HG03432 (cell line): ENCODE data around the gene SPTSSB.

Experiments used
- ATAC-seq: cut with Tn5 transposase; IDR thresholded peaks from one replicate; pipeline ENCODE4 v1.9.1; 2021; ENCODE audit warnings: mild to moderate bottlenecking, moderate library complexity; ENCODE audit not compliant: unreplicated experiment

The SPTSSB gene, protein sequence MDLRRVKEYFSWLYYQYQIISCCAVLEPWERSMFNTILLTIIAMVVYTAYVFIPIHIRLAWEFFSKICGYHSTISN

DNA sequence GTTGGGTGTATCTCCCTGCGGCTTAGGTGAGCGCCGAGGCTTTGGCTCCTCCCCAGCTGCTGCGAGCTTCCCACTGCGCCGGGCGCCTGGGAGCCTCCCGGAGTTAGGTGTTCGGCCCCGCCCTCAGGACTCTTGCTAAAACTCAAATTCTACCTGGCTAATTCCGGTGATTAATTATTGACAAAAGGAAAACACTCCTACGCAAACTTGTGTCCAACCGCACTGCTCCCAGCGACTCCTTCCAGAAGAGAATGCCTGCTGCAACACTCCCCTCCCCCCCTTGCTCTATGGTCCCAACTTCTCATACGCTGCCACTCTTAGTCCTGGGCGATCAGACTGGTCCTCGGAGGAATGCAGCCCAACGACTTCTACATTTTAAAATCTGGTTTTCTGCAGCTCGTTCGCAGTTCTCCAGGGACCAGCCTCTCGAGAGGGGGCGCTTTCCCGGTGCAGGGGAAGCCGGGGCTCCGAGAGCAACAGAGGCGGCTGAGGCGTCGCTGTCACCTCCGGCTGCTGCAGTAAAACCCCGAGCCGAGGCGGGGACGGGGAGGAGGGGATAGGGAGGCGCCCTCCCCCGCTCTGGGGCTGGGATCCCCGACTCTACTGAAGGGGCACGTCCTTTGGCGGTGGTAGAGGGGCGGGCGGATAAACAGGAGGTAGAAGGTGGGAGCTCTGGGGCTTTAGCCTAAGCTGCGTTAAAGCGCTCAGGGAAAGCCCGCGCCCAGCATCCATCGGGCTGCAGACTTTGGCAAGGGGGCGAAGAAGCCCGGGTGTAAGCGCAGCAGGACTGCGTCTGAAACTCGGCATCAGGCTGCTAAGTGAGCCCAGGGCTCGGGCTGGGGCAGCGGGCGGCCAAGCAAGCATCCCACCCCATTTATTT lies at the start of gene SPTSSB:
Gene SPTSSB (minus strand): TSS at position 77 of the 880 bp plus-strand sequence. CDS start 25,194 bp downstream, outside the sequence.
- peak; percentile 70 for ATAC-seq

DNA sequence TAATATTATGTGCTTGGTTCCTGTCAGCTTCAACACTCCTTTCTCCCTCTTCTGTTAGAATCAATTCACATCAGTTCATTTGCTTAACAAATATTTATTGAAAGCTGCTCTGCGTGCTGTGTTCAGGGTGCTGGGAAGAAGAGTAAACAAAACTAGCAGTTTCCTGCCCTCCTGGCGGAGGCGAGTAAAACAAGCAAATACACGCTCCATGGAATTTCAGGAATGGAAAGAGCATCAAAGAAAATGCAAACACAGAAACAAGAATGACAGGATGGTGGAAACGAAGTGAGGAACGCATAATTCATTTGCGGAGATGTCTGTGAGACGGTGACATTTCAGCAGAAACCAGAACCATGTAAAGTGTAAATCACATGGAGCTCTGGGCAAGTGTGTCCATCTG lies 49.4 kb upstream of the SPTSSB start:
- no peak for ATAC-seq

DNA sequence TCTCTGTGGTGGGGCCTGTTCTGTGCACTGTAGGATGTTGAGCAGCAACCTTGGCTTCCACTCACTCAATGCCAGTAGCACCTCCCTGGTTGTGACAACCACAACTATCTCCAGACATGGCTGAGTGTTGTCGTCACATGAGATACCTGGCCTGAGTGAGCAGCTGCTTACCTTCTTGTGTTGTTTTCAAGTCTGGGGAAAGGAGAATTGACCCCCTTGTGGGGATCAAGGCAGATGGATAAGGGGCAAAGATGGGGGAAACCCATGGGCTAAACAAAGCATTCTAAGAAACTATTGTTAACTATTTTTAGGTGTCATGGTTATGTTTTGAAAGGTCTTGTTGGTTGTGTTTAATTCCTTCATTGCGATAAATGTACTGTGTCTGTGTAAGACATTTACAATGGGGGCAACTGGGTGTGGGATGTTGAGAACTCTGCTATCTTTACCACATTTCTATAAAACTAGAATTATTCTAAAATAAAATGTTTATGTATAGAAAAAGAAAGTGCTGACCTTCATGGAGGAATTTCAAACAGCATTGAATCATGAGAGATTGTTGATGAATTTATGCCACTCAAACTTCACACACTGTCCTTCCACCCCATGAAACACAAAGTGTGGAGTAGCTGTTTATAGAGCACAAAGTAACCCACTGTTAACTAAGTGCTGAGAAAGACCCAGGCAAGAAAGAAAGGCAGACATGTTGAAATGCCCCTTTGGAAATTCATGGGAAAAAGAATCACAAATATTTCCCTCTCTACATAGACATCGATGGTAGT lies 48.4 kb upstream of the SPTSSB start:
- ATAC-seq = no peak

DNA sequence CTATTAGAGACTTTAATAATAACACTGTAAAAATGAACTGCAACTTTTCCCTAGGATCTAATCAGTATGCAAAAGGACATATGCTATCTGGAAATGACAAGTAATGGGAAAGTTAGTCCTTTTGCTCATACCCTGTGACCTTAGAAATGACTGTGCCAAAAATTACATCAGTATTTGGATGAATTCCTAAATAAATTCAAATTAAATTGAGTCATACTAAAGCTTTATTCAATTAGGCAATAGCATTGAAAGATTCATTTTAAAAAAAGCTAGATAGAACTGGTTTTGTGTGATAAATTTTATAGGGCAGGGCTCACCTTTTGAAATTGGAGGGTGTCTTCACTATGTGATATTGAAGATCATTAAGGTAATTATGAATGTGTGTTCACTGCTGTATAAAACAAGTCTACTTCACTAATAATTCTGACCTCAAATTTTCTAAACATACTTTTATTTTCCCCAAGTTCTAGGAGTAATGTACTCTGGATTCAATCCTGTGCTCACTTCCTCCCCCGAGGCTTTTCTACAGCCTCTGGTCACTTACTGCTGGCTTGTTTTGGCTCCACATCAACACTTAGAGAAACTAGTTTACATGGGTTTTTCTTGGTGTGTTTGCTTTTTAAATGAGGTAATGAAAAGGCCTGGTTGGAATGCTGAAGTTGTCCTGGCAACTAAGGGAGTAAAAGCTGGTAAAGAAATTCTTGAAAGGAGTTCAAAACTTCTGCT lies 44.4 kb upstream of the SPTSSB start:
- no peak for ATAC-seq

DNA sequence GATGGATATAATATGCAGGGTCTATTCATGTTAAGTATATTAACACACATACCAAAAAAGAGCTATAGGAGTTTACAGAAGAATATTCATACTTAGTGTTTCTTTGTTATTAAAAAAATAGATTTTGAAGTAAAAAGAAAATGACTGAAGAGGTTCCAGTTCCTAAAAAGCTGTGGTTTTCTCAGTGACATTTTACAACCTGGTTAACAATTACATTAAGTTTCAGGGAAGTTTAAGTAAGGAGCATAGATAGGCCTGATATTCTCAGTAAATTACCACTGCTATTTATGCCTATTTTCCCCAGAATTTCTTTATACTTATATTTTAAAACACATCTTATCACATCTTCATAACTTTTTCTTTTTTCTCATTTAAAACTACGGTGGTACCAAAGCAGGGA lies 43.6 kb upstream of the SPTSSB start:
- no peak for ATAC-seq

DNA sequence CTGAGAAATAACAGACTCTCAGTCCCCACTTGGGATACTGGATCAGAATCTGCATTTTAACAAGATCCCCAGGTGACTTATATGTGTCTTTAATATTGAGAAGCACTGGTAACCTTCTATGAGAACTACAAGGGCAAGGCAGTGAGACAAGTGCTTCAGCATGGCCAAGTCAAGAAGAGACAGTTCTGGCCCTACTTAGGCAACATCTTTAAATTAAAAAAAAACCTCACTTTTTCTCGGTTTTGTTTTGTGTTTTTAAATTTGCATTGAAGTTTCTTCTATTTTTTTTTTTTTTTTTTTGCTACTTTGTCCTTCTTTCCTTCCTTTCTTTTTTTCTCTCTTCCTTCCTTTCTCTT lies 42.5 kb upstream of the SPTSSB start:
- peak; percentile 55 for ATAC-seq

DNA sequence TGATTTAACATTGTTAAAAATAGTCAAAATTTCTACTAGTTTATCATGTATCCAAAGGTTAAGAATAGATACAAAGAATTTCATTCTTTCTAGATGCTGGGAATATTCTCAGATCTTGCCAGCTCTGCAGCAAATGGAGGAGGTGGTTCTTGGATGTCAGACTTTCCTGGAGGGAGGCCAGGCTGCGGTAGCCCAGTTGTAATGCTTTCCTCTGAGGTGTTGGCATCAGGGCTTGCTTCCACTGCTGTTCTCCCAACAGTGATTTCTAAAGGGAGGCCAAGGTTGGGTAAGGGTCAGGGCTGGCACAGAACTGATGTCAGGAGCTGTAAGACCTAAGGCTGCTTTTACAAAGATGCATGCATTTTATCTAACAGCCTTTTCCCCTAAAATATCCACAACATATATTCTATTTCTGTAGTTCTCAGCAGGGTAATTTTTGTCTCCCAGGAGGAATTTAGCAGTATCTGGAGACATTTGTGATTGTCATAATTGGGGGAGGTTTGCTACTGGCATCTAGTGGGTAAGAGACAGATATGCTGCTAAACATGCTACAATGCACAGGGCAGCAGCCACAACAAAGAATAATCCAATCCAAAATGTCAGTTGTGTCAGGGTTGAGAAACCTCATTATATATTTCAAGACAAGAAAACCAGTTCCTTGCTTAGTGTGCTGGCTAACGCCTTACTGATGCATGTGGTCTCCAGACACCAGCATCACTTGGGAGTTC lies 42.0 kb upstream of the SPTSSB start:
- peak; percentile 40 for ATAC-seq

DNA sequence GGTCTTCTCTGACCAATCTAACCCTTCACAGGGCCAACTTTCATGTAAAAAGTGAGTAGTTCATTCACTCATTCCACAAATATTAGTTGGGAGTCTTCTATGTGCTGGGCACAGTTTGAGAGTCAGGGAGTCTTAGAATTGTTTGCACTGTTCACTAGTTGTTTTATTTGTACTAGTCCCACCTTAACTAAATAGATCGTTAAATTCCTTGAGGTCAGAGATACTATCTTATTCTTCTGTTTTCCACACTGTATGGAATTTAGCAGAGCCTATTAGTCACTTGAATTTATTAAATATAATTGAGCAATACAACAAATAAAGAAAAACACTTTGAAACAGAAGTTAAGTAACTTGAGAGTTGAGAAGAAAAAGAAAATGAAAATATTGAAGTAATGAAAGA lies 40.8 kb upstream of the SPTSSB start:
- ATAC-seq = no peak

DNA sequence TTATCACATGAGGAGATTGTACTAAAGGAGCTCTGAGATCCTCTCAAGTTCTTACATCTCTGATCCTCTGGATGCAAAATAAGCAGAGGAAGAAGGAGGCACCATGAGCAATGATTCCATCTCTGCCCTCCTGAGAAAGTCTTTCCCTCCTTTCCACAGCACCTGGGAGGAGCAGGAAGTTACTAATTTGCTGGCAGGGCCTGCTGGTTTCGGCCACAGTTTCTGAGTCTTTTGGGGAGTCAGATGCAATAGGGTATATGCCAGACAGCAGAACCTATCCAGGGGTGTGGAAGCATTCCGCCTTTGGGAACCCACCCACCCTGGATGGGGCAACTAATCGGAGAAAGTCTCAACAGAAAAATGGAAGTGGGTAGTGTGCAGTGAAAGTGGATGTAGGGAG lies 38.5 kb upstream of the SPTSSB start:
- no peak for ATAC-seq

DNA sequence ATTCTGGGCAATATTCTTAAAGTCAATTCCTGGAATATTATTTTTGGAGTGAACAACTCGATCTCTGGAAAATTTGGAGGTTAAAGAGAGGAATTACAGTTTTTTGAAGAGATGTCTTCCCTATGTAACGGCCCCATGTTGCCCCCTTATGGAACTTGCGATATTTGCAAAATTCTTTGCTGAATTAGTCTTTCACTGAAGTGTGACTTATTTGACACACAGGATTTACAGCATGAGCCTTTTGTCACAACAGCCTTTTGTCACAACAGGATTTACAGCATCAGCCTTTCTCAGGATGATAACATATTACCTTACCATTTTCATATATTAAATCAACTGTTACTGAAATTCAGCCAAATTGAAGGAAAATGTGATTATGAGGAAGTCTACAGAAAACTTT lies 37.8 kb upstream of the SPTSSB start:
- ATAC-seq = peak; percentile 46

DNA sequence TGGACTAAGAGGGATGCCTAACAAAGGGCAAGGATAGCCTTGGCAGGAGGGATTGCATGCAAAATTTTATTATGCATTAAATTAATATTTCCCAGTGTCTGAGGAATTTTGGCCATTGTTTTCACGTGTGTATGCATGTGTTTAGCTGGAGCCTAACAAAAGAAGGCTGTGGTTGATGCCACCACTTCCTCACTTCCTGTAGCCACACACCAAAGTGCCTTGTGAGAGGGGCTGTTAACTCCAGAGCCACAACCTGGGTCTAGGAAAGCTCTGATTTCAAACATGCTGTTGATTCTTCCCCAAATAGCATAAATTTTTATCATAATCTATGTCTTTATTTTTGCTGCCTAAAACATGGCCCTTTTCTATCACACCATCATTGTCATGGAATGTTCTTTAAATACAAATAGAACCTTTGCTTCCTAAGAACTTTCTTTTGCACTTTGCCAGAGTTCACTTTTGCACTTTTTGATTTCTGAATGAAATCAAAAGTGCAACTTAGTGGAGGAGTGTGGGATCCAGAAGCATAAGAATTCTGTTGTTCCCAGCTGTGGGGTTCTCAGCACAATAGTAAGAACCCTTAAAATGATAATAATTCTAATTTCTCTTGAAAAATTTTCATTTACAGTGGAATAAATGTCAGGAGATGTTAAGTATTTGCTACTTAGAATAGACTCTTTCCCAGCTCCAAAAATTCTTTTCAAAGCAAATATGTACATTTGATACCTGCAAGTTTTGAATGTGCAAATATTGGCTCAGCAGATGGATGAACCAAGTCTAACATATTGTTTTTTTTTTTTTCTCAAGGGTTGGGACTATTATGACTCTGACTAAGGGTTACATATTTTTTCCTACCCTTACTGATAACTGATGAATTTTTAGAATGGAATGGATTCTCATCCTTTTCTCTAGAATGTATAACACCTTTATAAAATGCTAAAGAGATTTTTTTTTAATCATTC lies 35.6 kb upstream of the SPTSSB start:
- no peak for ATAC-seq

DNA sequence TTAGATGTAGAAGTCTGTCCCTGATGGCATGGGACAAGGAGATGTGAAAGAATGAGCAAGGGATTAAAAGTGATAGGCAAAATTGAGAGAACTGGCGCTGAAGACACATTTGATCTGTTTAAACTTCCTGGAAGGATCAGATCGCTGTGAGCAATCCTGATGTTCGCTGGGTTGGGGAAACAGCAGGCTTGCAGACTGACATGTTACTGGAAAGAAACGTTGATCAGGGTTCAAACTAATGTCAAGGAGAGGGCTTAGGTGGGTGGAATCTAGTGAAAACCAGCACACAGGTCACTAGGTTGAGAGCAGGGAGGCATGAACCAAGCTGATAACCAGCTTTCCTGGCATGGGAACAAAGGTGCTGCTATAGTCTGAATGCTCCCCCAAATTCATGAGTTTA lies 34.5 kb upstream of the SPTSSB start:
- no peak for ATAC-seq

DNA sequence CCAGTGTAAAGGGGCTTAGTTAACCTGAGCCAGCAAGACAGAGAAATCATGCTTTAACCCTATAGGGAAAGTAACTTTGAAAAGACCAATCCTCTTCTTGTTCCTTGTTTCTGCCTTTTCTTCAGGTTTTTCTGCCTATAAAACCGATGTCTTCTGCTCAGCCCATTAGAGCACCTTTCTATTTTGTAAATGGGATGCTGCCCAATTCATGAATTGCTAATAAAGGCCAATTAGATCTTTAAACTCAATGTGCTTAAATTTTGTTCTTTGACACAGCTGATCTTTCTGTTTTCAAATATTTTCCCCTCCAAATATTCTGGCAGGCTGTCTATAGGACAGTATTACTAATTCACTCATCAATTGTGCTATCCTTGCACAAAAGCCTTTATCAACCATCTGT lies 33.8 kb upstream of the SPTSSB start:
- ATAC-seq = no peak

DNA sequence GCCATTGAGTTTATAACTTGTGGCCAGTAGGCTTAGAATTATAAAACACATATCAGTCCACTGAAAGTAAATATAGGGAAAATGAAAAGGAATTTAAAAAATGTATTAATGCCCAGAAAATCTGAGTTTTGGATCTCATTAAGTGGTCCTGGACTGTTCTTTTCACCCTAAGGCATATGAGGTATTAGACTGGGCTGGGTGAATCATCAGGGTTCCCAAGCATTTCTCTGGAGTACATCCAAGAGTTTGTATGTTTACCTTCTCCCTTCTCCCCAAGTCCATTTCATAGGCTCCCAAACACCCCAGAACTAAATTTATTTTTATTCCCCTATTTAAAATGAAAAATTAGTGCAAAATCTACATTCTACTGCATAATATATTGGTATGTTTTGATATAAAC lies 31.9 kb upstream of the SPTSSB start:
- no peak for ATAC-seq

DNA sequence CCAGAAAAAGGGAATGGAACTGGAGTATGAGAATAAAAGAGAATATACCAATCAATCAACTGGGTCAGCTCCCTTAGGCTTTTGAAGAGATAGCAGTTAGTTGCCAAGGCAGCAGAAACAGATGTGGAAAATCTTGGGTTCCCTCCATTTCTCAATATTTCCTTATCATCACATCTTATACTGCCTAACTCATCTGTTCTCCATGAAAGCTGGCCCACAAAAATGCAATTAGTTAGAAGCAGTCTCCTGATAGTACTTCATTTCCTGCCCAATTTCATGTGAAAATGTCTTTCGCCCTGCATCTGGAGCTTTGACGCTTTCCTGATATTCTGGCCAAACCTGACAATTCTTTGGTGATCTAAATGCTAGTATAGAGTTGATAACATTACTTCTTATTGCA lies 30.1 kb upstream of the SPTSSB start:
- no peak for ATAC-seq

DNA sequence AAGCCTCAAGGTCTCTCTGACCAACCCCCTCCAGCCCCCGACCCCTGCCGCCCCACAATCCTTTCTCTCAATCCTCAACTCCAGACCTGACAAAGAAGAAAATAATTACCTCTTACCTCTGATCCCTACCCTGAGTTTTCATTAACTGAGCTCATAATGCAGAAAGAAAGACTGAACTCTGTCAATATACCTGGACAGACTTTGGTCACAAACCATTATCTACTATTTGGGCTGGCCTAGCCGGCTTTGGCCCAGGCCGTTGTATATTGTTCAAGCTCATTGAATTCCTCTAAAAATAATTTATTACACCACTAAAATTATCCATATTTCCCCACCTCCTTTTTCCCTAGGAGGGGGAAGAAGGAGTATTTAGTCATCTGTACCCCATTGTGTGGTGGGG lies 29.3 kb upstream of the SPTSSB start:
- ATAC-seq = no peak

DNA sequence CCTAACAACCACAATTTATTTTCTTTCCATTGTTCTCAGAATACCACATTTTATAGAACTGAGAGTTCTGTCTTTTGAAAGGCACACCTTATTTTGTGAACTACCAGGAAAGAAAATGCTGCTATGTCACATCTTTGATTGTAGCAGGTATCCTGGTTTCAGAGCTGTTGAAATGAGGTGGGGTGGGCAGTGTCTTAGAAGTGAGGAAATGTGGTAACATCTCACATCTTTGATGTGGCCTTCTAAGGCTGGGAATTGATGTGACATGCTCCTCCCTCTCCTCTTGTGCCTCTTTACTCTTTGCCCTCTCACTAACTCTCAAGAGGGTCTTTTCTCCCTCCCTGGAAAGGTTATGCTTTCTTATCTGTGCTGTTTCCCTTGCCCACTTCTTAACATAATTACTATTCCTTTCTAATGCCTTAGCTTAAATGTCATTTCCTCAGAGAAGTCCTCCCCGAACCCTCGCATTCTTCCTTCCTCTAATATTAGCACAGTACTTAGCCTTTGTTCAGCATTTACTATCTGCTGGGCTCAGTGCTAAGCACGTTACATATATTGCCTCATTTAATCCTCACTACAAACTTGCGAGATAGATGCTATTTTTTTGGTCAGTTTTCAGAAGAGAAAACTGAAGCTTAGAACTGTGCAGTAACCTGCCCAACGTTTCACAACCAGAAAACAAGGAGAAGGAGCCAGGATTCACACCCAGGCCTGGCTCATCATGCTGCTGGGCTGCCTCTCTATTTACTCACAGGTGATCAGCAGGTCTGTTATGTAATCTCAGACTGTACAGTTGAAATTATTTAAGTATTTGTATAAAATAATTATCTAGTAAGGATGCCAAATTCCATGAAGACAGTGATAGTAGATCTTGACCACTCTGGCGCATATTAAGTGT lies 24.0 kb upstream of the SPTSSB start:
- ATAC-seq = no peak

DNA sequence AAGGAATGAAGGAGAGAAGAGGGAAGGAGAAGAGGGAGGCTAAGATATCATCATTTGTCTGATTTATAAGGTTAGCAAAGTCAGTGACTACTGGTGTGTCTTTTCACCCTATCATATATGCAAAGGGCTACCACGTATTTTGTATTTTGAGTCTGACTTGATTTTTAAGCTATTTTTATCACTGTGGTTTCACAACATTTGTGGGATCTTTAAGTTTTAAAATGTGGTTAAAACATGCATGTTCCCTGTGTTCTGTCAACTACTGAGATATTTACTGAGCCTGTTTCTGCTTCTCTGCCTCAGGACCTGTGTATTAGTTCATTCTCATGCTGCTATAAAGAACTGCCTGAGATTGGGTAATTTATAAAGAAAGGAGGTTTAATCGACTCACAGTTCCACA lies 22.5 kb upstream of the SPTSSB start:
- peak; percentile 65 for ATAC-seq

DNA sequence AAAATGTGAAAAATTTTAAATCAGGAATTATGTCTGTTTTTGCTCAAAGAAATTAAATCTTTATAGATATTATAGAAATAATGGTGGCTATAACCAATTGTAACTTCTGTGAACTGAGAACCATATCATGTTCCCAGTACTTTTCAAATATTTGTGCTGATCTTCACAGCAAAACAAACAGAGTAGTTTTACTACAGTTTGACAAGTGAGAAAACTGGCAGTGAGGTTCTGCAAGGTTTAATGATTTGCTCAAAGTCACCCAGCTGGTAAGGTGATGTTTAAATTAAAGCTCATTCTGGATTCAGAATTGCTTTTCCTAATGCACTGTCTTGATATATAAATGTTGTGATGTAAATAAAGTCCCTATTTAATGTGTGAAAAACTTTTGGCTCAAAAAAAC lies 22.0 kb upstream of the SPTSSB start:
- ATAC-seq = no peak
